ENCODE measurements around the gene NPHP3. TPM values are rescaled to one million over a fixed set of nuclear protein-coding genes. Genes with fewer than 3 reads are reported as not detected.

NPHP3 gene
- total and polyA plus RNA-seq, 4 donors = 3.0 to 19.7 (median 6.3) TPM

DNA sequence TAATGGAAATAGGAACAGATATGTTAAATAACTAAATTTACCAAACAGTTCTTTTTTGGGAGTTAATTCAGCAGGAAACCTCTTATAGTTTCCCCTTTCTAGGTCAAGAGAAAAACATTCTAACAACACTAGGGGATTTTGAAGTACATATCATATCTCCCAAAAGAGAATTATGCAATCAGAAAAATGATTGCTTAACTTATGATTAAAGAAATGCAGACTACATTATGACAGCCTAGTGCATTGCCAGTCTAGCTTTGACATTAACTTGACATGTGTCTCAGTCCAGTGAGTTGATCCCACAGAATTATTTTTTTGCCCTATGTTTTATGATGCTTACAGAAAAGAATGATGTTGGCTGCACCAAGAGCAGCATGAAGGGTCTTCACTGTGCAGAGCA is 31.7 kb upstream of the NPHP3 start:
- TF ChIP-seq RAD21 (IDR thresholded peaks at IDR 0.05) = no peak
- TF ChIP-seq RXRA (IDR thresholded peaks at IDR 0.05) = no peak
- no peak for TF ChIP-seq HNF4G (IDR thresholded peaks at IDR 0.05)
- TF ChIP-seq, protein P1, sequence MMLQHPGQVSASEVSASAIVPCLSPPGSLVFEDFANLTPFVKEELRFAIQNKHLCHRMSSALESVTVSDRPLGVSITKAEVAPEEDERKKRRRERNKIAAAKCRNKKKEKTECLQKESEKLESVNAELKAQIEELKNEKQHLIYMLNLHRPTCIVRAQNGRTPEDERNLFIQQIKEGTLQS (IDR thresholded peaks at IDR 0.05) = no peak
- TF ChIP-seq FOXA2 (IDR thresholded peaks at IDR 0.05) = no peak
- no peak for TF ChIP-seq NR2F2 (IDR thresholded peaks at IDR 0.05)
- TF ChIP-seq JUND (IDR thresholded peaks at IDR 0.05) = no peak

DNA sequence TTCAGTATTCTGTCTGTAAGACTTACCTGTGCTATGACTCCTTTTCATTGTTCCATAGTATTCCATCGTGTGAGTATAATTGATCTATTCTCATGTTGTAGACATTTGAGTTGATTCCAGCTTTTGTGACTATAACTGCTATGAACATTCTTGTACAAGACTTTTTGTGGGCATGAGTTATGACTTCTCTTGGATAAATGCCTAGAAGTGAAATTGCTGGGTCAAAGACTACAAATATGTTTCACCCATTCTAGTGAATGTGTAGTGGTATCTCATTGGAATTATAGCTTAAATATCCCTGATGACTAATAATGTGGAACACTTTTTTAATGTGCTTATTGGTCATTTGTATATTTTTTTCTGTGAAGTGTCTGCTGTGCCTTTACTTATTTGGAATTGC is 27.6 kb upstream of the NPHP3 start:
- H3K36me3 ChIP-seq (ENCODE audit: control insufficient read depth in 4 of 4, insufficient read depth in 3 of 4, low read depth in 1 of 4, low read length in 3 of 4) = no peaks in the 10 kb centered on the region

More for the DNA sequence above, 31.7 kb upstream of the NPHP3 start:
- H3K4me1 ChIP-seq (ENCODE audit: control insufficient read depth in 4 of 4, insufficient read depth in 4 of 4, low read length in 3 of 4) = no peaks in the 10 kb centered on the region
- no peak for DNase-seq (ENCODE audit: low spot score)
- peaks cover 0 to 8% (median 0%) of the 10 kb centered on the region in 4 donors for H3K27me3 ChIP-seq (ENCODE audit: control insufficient read depth in 4 of 4, insufficient read depth in 4 of 4, low read length in 3 of 4)
- H3K27ac ChIP-seq (ENCODE audit: low read depth in 1 of 2, low read length in 2 of 2) = no peak overlapping the region
- no peak overlapping the region for H3K9ac ChIP-seq (ENCODE audit: low read depth in 1 of 2, low read length in 2 of 2)
- H3K36me3 ChIP-seq (ENCODE audit: control insufficient read depth in 4 of 4, insufficient read depth in 3 of 4, low read depth in 1 of 4, low read length in 3 of 4) = no peaks in the 10 kb centered on the region
- H3K9me3 ChIP-seq (ENCODE audit: control insufficient read depth in 4 of 4, low read length in 3 of 4) = no peaks in the 10 kb centered on the region
- H3K4me3 ChIP-seq (ENCODE audit: low read depth in 1 of 3, low read length in 3 of 3) = no peak overlapping the region

More for the DNA sequence above, 27.6 kb upstream of the NPHP3 start:
- no peak overlapping the region for H3K4me3 ChIP-seq (ENCODE audit: low read depth in 1 of 3, low read length in 3 of 3)
- no peak overlapping the region for H3K27ac ChIP-seq (ENCODE audit: low read depth in 1 of 2, low read length in 2 of 2)
- no peak overlapping the region for H3K9ac ChIP-seq (ENCODE audit: low read depth in 1 of 2, low read length in 2 of 2)
- TF ChIP-seq EGR1 (IDR thresholded peaks at IDR 0.05; ENCODE audit: low read depth in 2 of 2) (no peak), GABPA (IDR thresholded peaks at IDR 0.05 in 1 of 2, conservative IDR thresholded peaks at IDR 0.05 in 1 of 2) (no peak), REST (IDR thresholded peaks at IDR 0.05) (no peak), JUND (IDR thresholded peaks at IDR 0.05) (no peak), CTCF (IDR thresholded peaks at IDR 0.05; ENCODE audit: low read depth, low read length, missing input control) (no peak), HNF4G (IDR thresholded peaks at IDR 0.05) (no peak), NR2F2 (IDR thresholded peaks at IDR 0.05) (no peak), FOXA1 (IDR thresholded peaks at IDR 0.05) (no peak), RXRA (IDR thresholded peaks at IDR 0.05) (no peak), TAF1 (conservative IDR thresholded peaks at IDR 0.05) (no peak), FOXA2 (IDR thresholded peaks at IDR 0.05) (no peak), YY1 (IDR thresholded peaks at IDR 0.05) (no peak), HNF4A (conservative IDR thresholded peaks at IDR 0.05) (no peak)
- TF ChIP-seq, protein P2, sequence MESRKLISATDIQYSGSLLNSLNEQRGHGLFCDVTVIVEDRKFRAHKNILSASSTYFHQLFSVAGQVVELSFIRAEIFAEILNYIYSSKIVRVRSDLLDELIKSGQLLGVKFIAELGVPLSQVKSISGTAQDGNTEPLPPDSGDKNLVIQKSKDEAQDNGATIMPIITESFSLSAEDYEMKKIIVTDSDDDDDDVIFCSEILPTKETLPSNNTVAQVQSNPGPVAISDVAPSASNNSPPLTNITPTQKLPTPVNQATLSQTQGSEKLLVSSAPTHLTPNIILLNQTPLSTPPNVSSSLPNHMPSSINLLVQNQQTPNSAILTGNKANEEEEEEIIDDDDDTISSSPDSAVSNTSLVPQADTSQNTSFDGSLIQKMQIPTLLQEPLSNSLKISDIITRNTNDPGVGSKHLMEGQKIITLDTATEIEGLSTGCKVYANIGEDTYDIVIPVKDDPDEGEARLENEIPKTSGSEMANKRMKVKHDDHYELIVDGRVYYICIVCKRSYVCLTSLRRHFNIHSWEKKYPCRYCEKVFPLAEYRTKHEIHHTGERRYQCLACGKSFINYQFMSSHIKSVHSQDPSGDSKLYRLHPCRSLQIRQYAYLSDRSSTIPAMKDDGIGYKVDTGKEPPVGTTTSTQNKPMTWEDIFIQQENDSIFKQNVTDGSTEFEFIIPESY (IDR thresholded peaks at IDR 0.05) = no peak
- TF ChIP-seq, protein P1 (IDR thresholded peaks at IDR 0.05) = no peak
- TF ChIP-seq, protein P3, sequence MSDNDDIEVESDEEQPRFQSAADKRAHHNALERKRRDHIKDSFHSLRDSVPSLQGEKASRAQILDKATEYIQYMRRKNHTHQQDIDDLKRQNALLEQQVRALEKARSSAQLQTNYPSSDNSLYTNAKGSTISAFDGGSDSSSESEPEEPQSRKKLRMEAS (IDR thresholded peaks at IDR 0.05) = no peak
- H3K9me3 ChIP-seq (ENCODE audit: control insufficient read depth in 4 of 4, low read length in 3 of 4) = no peaks in the 10 kb centered on the region
- peaks cover 0 to 5% (median 0%) of the 10 kb centered on the region in 4 donors for H3K27me3 ChIP-seq (ENCODE audit: control insufficient read depth in 4 of 4, insufficient read depth in 4 of 4, low read length in 3 of 4)
- DNase-seq (ENCODE audit: low spot score) = no peak
- no peaks in the 10 kb centered on the region for H3K4me1 ChIP-seq (ENCODE audit: control insufficient read depth in 4 of 4, insufficient read depth in 4 of 4, low read length in 3 of 4)
- WGBS = 97% methylated on average over 1 of the region's 1 CpG

Measured in liver (tissue), 9 donors.